GM12801 (cell line): ENCODE measurements around the gene NME4.

ENCODE experiments used
- CTCF ChIP-seq: IDR thresholded peaks from one replicate; pipeline ENCODE4 v1.5.1; 2011; ENCODE audit warnings: control low read depth; ENCODE audit not compliant: insufficient read length; ENCODE audit errors: extremely low read depth

The NME4 gene

GRCh38 chr16:392450-393030 lies 4.5 kb upstream of the NME4 start:
- TF ChIP-seq CTCF: no peak

GRCh38 chr16:396199-396598 lies 800 bp upstream of the NME4 start:
- TF ChIP-seq CTCF: no peak

- no peak for TF ChIP-seq CTCF
Observed at GRCh38 chr16:396605-397004, 394 bp upstream of the NME4 start.

GRCh38 chr16:397736-398332 lies 835 bp downstream of the NME4 start:
- TF ChIP-seq CTCF: no peak

GRCh38 chr16:398561-399339 lies 1.8 kb downstream of the NME4 start:
- no peak for TF ChIP-seq CTCF

GRCh38 chr16:399340-400019 lies 2.5 kb downstream of the NME4 start:
- no peak for TF ChIP-seq CTCF

GRCh38 chr16:400061-400591 lies 3.1 kb downstream of the NME4 start:
- TF ChIP-seq CTCF: no peak
